Gastroesophageal sphincter (tissue), 3 donors: ENCODE data around the gene RASGRP4.

Experiments used
- EP300 ChIP-seq: sonication (generic); formaldehyde crosslinking; IDR thresholded peaks from one replicate; pipeline ENCODE4 v1.6.1; 2017; ENCODE audit warnings: antibody characterized with exemption, mild to moderate bottlenecking
- POLR2A ChIP-seq, 2 donors: fragments of 450-650 bp; IDR thresholded peaks; one replicate each; pipeline ENCODE4 v1.6.1; 2017; ENCODE audit warnings: antibody characterized with exemption in 2 of 2, mild to moderate bottlenecking in 2 of 2, moderate library complexity in 1 of 2
- TF ChIP-seq, protein P1 (sequence below), 4 experiments: fragments of 200-600 bp in 2 of 4; fragments of 450-650 bp in 2 of 4; sonication (generic) in 1 of 4; IDR thresholded peaks; one replicate each; pipeline ENCODE4 v1.5.1; 2017 to 2019; ENCODE audit warnings: antibody characterized with exemption in 4 of 4, mild to moderate bottlenecking in 2 of 4, moderate library complexity in 2 of 4

DNA sequence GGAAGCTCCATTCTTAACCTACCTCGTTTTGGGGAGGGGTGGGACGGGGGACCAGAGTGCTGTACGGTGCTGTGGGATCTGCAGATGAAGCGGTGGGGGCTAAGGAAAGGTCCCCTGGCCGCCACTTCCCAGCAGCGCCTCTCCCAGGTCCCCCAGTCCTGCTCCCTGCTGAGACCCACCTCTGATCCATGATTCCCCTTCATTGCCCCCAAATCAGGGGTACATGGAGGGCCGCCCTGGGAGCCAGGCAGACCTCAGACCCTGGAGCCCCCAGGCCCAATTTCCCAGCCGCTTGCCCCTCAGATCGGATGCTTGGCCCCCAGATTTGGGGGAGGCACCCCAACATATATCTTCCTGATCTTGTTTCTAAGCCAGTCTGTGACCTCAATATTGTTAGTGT lies 26.9 kb downstream of the RASGRP4 start:
- TF ChIP-seq, protein P1, sequence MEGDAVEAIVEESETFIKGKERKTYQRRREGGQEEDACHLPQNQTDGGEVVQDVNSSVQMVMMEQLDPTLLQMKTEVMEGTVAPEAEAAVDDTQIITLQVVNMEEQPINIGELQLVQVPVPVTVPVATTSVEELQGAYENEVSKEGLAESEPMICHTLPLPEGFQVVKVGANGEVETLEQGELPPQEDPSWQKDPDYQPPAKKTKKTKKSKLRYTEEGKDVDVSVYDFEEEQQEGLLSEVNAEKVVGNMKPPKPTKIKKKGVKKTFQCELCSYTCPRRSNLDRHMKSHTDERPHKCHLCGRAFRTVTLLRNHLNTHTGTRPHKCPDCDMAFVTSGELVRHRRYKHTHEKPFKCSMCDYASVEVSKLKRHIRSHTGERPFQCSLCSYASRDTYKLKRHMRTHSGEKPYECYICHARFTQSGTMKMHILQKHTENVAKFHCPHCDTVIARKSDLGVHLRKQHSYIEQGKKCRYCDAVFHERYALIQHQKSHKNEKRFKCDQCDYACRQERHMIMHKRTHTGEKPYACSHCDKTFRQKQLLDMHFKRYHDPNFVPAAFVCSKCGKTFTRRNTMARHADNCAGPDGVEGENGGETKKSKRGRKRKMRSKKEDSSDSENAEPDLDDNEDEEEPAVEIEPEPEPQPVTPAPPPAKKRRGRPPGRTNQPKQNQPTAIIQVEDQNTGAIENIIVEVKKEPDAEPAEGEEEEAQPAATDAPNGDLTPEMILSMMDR (IDR thresholded peaks at IDR 0.05), result no peak
- no peak for TF ChIP-seq POLR2A (IDR thresholded peaks at IDR 0.05)
- no peak for TF ChIP-seq EP300
